Peyer's patch (tissue), 4 donors: ENCODE measurements around the gene CACHD1.

Experiments used
- CTCF ChIP-seq, 6 experiments: fragments of 450-650 bp in 4 of 6; fragments of 200-600 bp in 2 of 6; sonication (generic) in 1 of 6; IDR thresholded peaks; one replicate each; pipeline ENCODE4 v1.5.1; 2017 to 2019; ENCODE audit warnings: antibody characterized with exemption in 6 of 6, mild to moderate bottlenecking in 3 of 6, moderate library complexity in 1 of 6
- POLR2A ChIP-seq, 2 donors: fragments of 450-650 bp; IDR thresholded peaks; one replicate each; pipeline ENCODE4 v1.5.1; 2017; ENCODE audit warnings: antibody characterized with exemption in 2 of 2, mild to moderate bottlenecking in 2 of 2, moderate library complexity in 2 of 2

- no peak for TF ChIP-seq CTCF (IDR thresholded peaks at IDR 0.05)
- TF ChIP-seq POLR2A (IDR thresholded peaks at IDR 0.05) = no peak
Measured at GRCh38 chr1:64645735-64646134, 175.8 kb downstream of the CACHD1 start.
